ENCODE data around the gene MKLN1.

DNA sequence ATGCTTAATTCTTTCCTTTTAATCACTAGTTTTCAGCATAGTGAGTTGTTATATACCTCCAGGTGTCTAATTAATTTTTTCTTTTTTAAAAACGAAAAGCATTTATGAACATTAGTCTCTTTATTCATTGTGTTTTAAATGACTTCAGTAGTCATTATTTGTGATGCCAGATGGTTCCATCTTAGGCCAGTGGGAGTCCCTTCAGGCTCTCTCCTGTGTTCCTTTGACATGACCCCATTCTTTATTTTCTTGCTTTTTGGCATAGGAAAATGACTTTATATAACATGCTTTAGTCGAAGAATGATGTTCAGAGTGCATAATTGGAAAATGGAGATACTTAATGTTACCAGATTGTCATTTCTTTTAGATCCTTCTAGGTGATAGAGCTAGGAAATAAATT, 24.4 kb downstream of the MKLN1 start:
- TF ChIP-seq, protein P1, sequence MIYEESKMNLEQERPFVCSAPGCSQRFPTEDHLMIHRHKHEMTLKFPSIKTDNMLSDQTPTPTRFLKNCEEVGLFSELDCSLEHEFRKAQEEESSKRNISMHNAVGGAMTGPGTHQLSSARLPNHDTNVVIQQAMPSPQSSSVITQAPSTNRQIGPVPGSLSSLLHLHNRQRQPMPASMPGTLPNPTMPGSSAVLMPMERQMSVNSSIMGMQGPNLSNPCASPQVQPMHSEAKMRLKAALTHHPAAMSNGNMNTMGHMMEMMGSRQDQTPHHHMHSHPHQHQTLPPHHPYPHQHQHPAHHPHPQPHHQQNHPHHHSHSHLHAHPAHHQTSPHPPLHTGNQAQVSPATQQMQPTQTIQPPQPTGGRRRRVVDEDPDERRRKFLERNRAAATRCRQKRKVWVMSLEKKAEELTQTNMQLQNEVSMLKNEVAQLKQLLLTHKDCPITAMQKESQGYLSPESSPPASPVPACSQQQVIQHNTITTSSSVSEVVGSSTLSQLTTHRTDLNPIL (CRISPR knock-in tag; IDR thresholded peaks at IDR 0.05; ENCODE audit: low read depth) = no peak
- TF ChIP-seq ARNTL (CRISPR knock-in tag; IDR thresholded peaks at IDR 0.05; ENCODE audit: borderline replicate concordance, low read depth) = no peak
- no peak for TF ChIP-seq ZNF8 (CRISPR knock-in tag; IDR thresholded peaks at IDR 0.05)
- TF ChIP-seq TOX (CRISPR knock-in tag; IDR thresholded peaks at IDR 0.05; ENCODE audit: borderline replicate concordance) = no peak
- TF ChIP-seq ZFP30 (CRISPR knock-in tag; IDR thresholded peaks at IDR 0.05) = no peak
- TF ChIP-seq OSR1 (CRISPR knock-in tag; IDR thresholded peaks at IDR 0.05) = no peak

Measured in SK-N-SH treated with all-trans-retinoic acid at 6 μM for 48 hours (cell line).